Suprapubic skin (tissue), 4 donors: ENCODE results near the gene CCNDBP1. TPM values are rescaled to one million over a fixed set of nuclear protein-coding genes. Genes with fewer than 3 reads are reported as not detected.

Experiments used
- DNase-seq, 2 donors: peaks; one replicate each; pipeline ENCODE4 v3.0.0-alpha.2; 2019; ENCODE audit warnings: low spot score in 2 of 2
- H3K27ac ChIP-seq: fragments of 200-600 bp; sonication (generic); one replicate; pipeline ENCODE4 v1.5.1; 2019
- H3K27me3 ChIP-seq: fragments of 200-600 bp; sonication (generic); one replicate; pipeline ENCODE4 v1.5.1; 2019
- H3K36me3 ChIP-seq: fragments of 200-600 bp; sonication (generic); one replicate; pipeline ENCODE4 v1.5.1; 2019
- H3K4me1 ChIP-seq: fragments of 200-600 bp; sonication (generic); one replicate; pipeline ENCODE4 v1.5.1; 2019
- H3K4me3 ChIP-seq: fragments of 200-600 bp; sonication (generic); one replicate; pipeline ENCODE4 v1.5.1; 2019; ENCODE audit warnings: mild to moderate bottlenecking
- H3K9me3 ChIP-seq: fragments of 200-600 bp; sonication (generic); one replicate; pipeline ENCODE4 v1.5.1; 2019
- EP300 ChIP-seq: sonication (generic); formaldehyde crosslinking; IDR thresholded peaks from one replicate; pipeline ENCODE4 v1.6.1; 2017; ENCODE audit warnings: antibody characterized with exemption
- POLR2A ChIP-seq, 2 donors: fragments of 450-650 bp; IDR thresholded peaks; one replicate each; pipeline ENCODE4 v1.6.1; 2017; ENCODE audit warnings: antibody characterized with exemption in 2 of 2, mild to moderate bottlenecking in 2 of 2, moderate library complexity in 2 of 2
- POLR2AphosphoS5 ChIP-seq, 3 donors: sonication (generic); formaldehyde crosslinking; IDR thresholded peaks; one replicate each; pipeline ENCODE4 v1.6.1; 2017; ENCODE audit warnings: antibody characterized with exemption in 3 of 3
- WGBS: methylation state at CpG from one replicate; pipeline ENCODE4 v1.1.5; 2018; 5-methylcytosine and 5-hydroxymethylcytosine counted together
- total RNA-seq, 4 donors: library from RNA; depleted of rRNA; stranded (reverse); fragments of >200 nt; gene quantifications; one replicate each; pipeline ENCODE4 v1.1.0, GENCODE V29; 2016
- TF ChIP-seq, protein P1 (sequence below), 2 donors: fragments of 200-600 bp in 1 of 2; fragments of 450-650 bp in 1 of 2; sonication (generic) in 1 of 2; IDR thresholded peaks; one replicate each; pipeline ENCODE4 v1.5.1; 2016 to 2019; ENCODE audit warnings: antibody characterized with exemption in 2 of 2, mild to moderate bottlenecking in 1 of 2, moderate library complexity in 1 of 2

CCNDBP1 gene
- total RNA-seq, 4 donors from 2014 or later: 55.9 to 93.7 (median 81.2) TPM

DNA sequence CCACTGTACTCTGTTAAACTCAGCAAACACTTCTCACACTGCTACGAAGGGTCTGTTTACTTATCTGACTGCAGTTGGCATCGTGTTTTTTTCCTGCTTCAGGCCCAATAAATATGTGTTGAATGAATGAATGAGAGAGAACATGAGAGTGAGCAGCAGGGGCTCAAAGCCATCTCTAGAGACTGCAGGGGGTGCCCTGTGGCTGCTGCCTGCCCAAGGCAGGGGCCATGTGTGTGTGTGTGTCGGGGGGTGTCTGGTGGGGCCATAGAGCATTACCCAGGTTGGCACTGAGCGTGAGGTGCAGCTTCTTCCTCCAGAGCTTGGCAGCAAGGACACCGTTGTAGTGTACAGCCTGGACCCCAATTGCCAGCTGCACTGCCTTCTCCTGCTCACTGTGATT lies 20.9 kb downstream of the CCNDBP1 start:
- Histone ChIP-seq H3K4me1 (peaks cover 5% of the 10 kb centered on the region), H3K4me3 (no peak overlapping the region), H3K9me3 (no peaks in the 10 kb centered on the region), H3K36me3 (no peaks in the 10 kb centered on the region), H3K27ac (no peak overlapping the region), H3K27me3 (peaks cover 18% of the 10 kb centered on the region)
- 90% methylated on average over 5 of the region's 5 CpGs for WGBS
- TF ChIP-seq POLR2A (IDR thresholded peaks at IDR 0.05) (no peak), EP300 (no peak), POLR2AphosphoS5 (IDR thresholded peaks at IDR 0.05) (no peak)
- TF ChIP-seq, protein P1, sequence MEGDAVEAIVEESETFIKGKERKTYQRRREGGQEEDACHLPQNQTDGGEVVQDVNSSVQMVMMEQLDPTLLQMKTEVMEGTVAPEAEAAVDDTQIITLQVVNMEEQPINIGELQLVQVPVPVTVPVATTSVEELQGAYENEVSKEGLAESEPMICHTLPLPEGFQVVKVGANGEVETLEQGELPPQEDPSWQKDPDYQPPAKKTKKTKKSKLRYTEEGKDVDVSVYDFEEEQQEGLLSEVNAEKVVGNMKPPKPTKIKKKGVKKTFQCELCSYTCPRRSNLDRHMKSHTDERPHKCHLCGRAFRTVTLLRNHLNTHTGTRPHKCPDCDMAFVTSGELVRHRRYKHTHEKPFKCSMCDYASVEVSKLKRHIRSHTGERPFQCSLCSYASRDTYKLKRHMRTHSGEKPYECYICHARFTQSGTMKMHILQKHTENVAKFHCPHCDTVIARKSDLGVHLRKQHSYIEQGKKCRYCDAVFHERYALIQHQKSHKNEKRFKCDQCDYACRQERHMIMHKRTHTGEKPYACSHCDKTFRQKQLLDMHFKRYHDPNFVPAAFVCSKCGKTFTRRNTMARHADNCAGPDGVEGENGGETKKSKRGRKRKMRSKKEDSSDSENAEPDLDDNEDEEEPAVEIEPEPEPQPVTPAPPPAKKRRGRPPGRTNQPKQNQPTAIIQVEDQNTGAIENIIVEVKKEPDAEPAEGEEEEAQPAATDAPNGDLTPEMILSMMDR (IDR thresholded peaks at IDR 0.05): no peak
- DNase-seq: no peak

DNA sequence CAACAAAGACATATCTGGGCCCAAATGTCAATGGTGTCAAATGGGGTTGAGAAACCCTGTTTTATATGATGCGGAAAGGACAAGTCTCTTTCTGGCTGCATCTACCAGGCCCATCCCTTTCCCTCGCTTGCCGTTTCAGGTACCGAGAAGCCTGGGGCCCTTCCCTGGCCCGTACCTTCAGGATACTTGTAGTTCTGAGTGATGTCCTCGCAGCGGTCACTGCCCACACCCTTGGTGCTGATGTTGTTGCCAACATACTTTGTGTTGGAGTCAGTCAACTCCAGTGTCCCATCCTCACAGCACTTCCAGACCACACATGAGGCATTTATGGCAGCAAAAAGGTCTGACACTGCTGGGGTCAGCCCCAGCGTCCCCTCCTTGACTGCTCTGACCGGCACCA lies 21.8 kb downstream of the CCNDBP1 start:
- H3K36me3 ChIP-seq: no peaks in the 10 kb centered on the region
- H3K27me3 ChIP-seq: peaks cover 18% of the 10 kb centered on the region
- no peak for DNase-seq
- no peak overlapping the region for H3K4me3 ChIP-seq
- H3K4me1 ChIP-seq: peaks cover 5% of the 10 kb centered on the region
- no peak overlapping the region for H3K27ac ChIP-seq
- 88% methylated on average over 5 of the region's 9 CpGs for WGBS
- TF ChIP-seq POLR2AphosphoS5 (IDR thresholded peaks at IDR 0.05): no peak
- TF ChIP-seq, protein P1 (IDR thresholded peaks at IDR 0.05): no peak
- no peaks in the 10 kb centered on the region for H3K9me3 ChIP-seq

DNA sequence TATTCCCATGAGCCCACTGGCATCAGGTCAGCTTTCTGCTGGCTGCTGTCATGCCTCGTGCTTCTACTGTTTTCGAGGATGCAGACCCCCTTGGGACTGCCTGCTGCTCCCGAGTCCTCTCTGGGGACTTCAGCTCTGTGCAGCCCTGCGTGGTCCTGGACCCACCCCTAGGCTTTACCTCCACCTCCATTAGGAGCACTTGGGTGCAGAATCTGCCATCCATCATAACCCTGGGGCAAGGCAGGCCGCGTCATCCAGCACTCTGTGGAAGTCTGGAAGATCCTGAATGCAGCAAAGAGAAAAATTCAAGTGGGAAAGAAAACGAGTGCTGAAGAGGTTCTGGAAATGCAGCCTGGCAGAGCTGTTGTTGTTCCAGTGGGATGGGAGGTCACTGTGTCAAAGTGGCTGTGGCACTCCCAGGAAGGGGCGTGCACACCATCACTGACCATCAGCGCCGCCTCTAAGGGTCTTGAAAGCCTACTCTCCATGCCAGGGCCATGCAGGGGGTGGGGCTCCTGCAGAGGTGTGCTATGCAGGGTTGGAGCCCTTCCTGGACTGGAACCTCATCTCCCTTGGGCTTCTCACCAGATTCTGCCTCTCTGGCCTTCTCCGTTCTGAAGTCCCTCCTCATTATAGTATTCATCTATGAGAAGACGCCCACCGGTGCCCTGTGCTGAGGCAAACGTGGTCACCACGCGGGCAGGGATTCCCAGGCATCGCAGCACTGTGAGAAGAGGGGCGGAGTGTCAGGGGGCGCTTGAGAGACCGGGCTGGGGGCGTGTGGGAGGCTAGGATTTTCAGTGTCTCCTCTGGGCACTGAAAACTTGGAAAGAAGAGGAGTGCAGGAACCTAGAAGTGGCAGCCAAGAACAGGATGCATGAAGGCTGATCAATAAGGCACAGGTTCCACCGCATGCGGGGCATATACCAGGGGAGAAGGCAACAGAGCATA lies 23.1 kb downstream of the CCNDBP1 start:
- WGBS: 79% methylated on average over 22 of the region's 23 CpGs
- no peaks in the 10 kb centered on the region for H3K36me3 ChIP-seq

DNA sequence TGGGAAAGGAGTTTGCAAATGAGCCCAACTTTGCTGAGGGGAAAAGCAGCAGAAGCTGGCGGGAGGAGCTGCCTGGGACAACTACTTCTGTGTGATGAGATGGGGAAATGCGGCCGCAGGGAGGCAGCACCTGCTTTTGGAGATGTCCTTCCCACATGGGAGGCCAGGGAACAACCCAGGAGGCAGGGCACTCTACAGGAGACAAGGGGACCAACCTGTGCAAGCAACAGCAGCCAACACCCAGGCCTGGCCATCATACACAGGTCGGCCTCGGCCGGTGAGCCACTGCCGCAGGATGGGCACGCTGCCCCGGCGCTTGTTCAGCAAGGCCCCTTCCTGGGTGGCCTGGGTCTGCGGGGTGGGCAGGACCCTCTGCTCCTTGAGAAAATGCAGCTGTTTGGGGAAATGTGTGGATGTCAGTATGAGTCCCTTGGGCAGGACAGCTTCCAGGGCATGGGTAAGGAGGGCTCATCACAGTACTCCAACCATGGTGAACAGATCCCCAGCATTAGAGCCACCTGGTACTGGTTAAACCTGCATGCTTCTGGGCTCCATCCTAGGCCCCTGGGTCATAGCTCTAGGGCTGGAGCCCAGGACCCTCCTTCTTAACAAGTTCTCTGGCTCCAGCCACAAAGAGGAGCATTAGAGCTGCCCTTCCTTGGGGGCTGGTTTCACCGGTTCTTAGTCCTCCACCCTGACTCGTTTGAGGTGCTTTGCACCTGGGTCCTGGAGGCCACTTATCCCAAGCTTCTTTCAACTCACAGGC lies 24.0 kb downstream of the CCNDBP1 start:
- Histone ChIP-seq H3K36me3 (no peaks in the 10 kb centered on the region), H3K27ac (no peak overlapping the region), H3K9me3 (no peaks in the 10 kb centered on the region), H3K4me3 (no peak overlapping the region), H3K27me3 (peaks cover 18% of the 10 kb centered on the region), H3K4me1 (peaks cover 1% of the 10 kb centered on the region)
- DNase-seq: peak in 1 of 2 donors; percentile 49
- no peak for TF ChIP-seq POLR2AphosphoS5 (IDR thresholded peaks at IDR 0.05)
- no peak for TF ChIP-seq EP300
- TF ChIP-seq, protein P1 (IDR thresholded peaks at IDR 0.05): no peak
- TF ChIP-seq POLR2A (IDR thresholded peaks at IDR 0.05): no peak
- WGBS: 76% methylated on average over 13 of the region's 13 CpGs

More for the DNA sequence above, 23.1 kb downstream of the CCNDBP1 start:
- Histone ChIP-seq H3K27me3 (peaks cover 18% of the 10 kb centered on the region), H3K27ac (no peak overlapping the region), H3K4me1 (peaks cover 5% of the 10 kb centered on the region), H3K4me3 (no peak overlapping the region), H3K9me3 (no peaks in the 10 kb centered on the region)
- DNase-seq: no peak
- TF ChIP-seq POLR2AphosphoS5 (IDR thresholded peaks at IDR 0.05): no peak
- no peak for TF ChIP-seq POLR2A (IDR thresholded peaks at IDR 0.05)
- no peak for TF ChIP-seq EP300
- TF ChIP-seq, protein P1 (IDR thresholded peaks at IDR 0.05): no peak
